ENCODE measurements around the gene PDE6H.
A peak's percentile ranks its signal among the peaks of the same experiment; 100 is the strongest.

The PDE6H gene

GRCh38 chr12:14986449-14986848 is 13.6 kb downstream of the PDE6H start:
- H3K4me3 ChIP-seq (ENCODE audit: low read depth in 1 of 2, low read length in 2 of 2) = no peak overlapping the region
- no peaks in the 10 kb centered on the region for H3K9me3 ChIP-seq (ENCODE audit: insufficient read depth, low read length, severe bottlenecking)
- H3K4me2 ChIP-seq (ENCODE audit: insufficient read depth, low read length) = no peak overlapping the region
- H3K27me3 ChIP-seq (ENCODE audit: insufficient read depth, low read length, poor library complexity) = no peaks in the 10 kb centered on the region
- H3K36me3 ChIP-seq (ENCODE audit: insufficient read depth, low read length) = no peaks in the 10 kb centered on the region
- no peaks in the 10 kb centered on the region for H3K79me2 ChIP-seq (ENCODE audit: insufficient read depth, low read length)
- no peak overlapping the region for H3K9ac ChIP-seq (ENCODE audit: low read depth, low read length)
- ATAC-seq (ENCODE audit: insufficient read depth, low read depth) = no peak
- H3K4me1 ChIP-seq (ENCODE audit: insufficient read depth, low read length) = peaks cover 8% of the 10 kb centered on the region; the same call in 1 of the 2 replicates
- no peak for TF ChIP-seq EZH2 (IDR thresholded peaks at IDR 0.05; ENCODE audit: borderline replicate concordance, low read depth, low read length, severe bottlenecking)
- TF ChIP-seq CTCF (IDR thresholded peaks at IDR 0.05; ENCODE audit: borderline replicate concordance, extremely low read depth, low read length, poor library complexity, severe bottlenecking) = peak; percentile 37
- DNase-seq = no peak
- H2AFZ ChIP-seq (ENCODE audit: low read depth, low read length) = no peak overlapping the region
- no peak overlapping the region for H3K27ac ChIP-seq (ENCODE audit: low read length)
- H4K20me1 ChIP-seq (ENCODE audit: insufficient read depth, low read length) = no peaks in the 10 kb centered on the region

- Histone ChIP-seq H3K36me3 (ENCODE audit: insufficient read depth, low read length) (no peaks in the 10 kb centered on the region), H3K9me3 (ENCODE audit: insufficient read depth, low read length, severe bottlenecking) (no peaks in the 10 kb centered on the region), H3K27ac (ENCODE audit: low read length) (no peak overlapping the region), H3K79me2 (ENCODE audit: insufficient read depth, low read length) (no peaks in the 10 kb centered on the region), H4K20me1 (ENCODE audit: insufficient read depth, low read length) (no peaks in the 10 kb centered on the region), H3K4me1 (ENCODE audit: insufficient read depth, low read length) (peaks cover 2% of the 10 kb centered on the region; the same call in 1 of the 2 replicates), H3K4me3 (ENCODE audit: low read depth in 1 of 2, low read length in 2 of 2) (no peak overlapping the region), H3K27me3 (ENCODE audit: insufficient read depth, low read length, poor library complexity) (no peaks in the 10 kb centered on the region), H3K4me2 (ENCODE audit: insufficient read depth, low read length) (no peak overlapping the region), H2AFZ (ENCODE audit: low read depth, low read length) (no peak overlapping the region), H3K9ac (ENCODE audit: low read depth, low read length) (no peak overlapping the region)
- TF ChIP-seq EZH2 (IDR thresholded peaks at IDR 0.05; ENCODE audit: borderline replicate concordance, low read depth, low read length, severe bottlenecking) (no peak), CTCF (IDR thresholded peaks at IDR 0.05; ENCODE audit: borderline replicate concordance, extremely low read depth, low read length, poor library complexity, severe bottlenecking) (no peak)
- ATAC-seq (ENCODE audit: insufficient read depth, low read depth) (no peak), DNase-seq (no peak)
These were observed 15.2 kb downstream of the PDE6H start for GRCh38 chr12:14988035-14988434.

- Histone ChIP-seq H3K36me3 (ENCODE audit: insufficient read depth, low read length) (no peaks in the 10 kb centered on the region), H3K4me1 (ENCODE audit: insufficient read depth, low read length) (peaks cover 12% of the 10 kb centered on the region), H3K79me2 (ENCODE audit: insufficient read depth, low read length) (no peaks in the 10 kb centered on the region), H4K20me1 (ENCODE audit: insufficient read depth, low read length) (no peaks in the 10 kb centered on the region), H3K9ac (ENCODE audit: low read depth, low read length) (no peak overlapping the region), H2AFZ (ENCODE audit: low read depth, low read length) (no peak overlapping the region), H3K4me2 (ENCODE audit: insufficient read depth, low read length) (no peak overlapping the region), H3K9me3 (ENCODE audit: insufficient read depth, low read length, severe bottlenecking) (no peaks in the 10 kb centered on the region), H3K4me3 (ENCODE audit: low read depth in 1 of 2, low read length in 2 of 2) (no peak overlapping the region), H3K27me3 (ENCODE audit: insufficient read depth, low read length, poor library complexity) (no peaks in the 10 kb centered on the region), H3K27ac (ENCODE audit: low read length) (no peak overlapping the region)
- TF ChIP-seq CTCF (IDR thresholded peaks at IDR 0.05; ENCODE audit: borderline replicate concordance, extremely low read depth, low read length, poor library complexity, severe bottlenecking) (no peak), EZH2 (IDR thresholded peaks at IDR 0.05; ENCODE audit: borderline replicate concordance, low read depth, low read length, severe bottlenecking) (no peak)
- ATAC-seq (ENCODE audit: insufficient read depth, low read depth) = no peak
- no peak for DNase-seq
These were observed 16.9 kb downstream of the PDE6H start for GRCh38 chr12:14989790-14990189.

GRCh38 chr12:14991069-14991468 is 18.2 kb downstream of the PDE6H start:
- Histone ChIP-seq H4K20me1 (ENCODE audit: insufficient read depth, low read length) (no peaks in the 10 kb centered on the region), H3K27me3 (ENCODE audit: insufficient read depth, low read length, poor library complexity) (no peaks in the 10 kb centered on the region), H3K27ac (ENCODE audit: low read length) (no peak overlapping the region), H3K36me3 (ENCODE audit: insufficient read depth, low read length) (no peaks in the 10 kb centered on the region), H3K9ac (ENCODE audit: low read depth, low read length) (no peak overlapping the region), H2AFZ (ENCODE audit: low read depth, low read length) (no peak overlapping the region), H3K4me2 (ENCODE audit: insufficient read depth, low read length) (no peak overlapping the region), H3K79me2 (ENCODE audit: insufficient read depth, low read length) (no peaks in the 10 kb centered on the region), H3K9me3 (ENCODE audit: insufficient read depth, low read length, severe bottlenecking) (no peaks in the 10 kb centered on the region), H3K4me1 (ENCODE audit: insufficient read depth, low read length) (peaks cover 20% of the 10 kb centered on the region), H3K4me3 (ENCODE audit: low read depth in 1 of 2, low read length in 2 of 2) (no peak overlapping the region)
- no peak for DNase-seq
- no peak for ATAC-seq (ENCODE audit: insufficient read depth, low read depth)
- TF ChIP-seq EZH2 (IDR thresholded peaks at IDR 0.05; ENCODE audit: borderline replicate concordance, low read depth, low read length, severe bottlenecking) (no peak), CTCF (IDR thresholded peaks at IDR 0.05; ENCODE audit: borderline replicate concordance, extremely low read depth, low read length, poor library complexity, severe bottlenecking) (no peak)

All from DND-41 (cell line).